Effector CD8-positive, alpha-beta T cell (primary cell): Measurements from ENCODE around the gene ZNF35.
"Not testable (repeated sequence)": the region's sequence is repeated elsewhere in the genome, so short reads cannot be mapped to it uniquely, and the experiment has no call there.

Experiments used
- DNase-seq: peaks from one replicate; lab custom pipeline; 2025; lab: John Stamatoyannopoulos, UW
- total RNA-seq, 4 experiments: gene quantifications; one replicate each; lab custom pipeline; 2026; lab: John Stamatoyannopoulos, UW

ZNF35 gene
- 5.1 to 11.7 (median 11.3) reads per million in 4 experiments for total RNA-seq

GRCh38 chr3:44648564-44649229 lies at the start of gene ZNF35:
Gene ZNF35, plus strand, starts transcription at chr3:44648732. Its CDS starts 2,336 bp downstream, at chr3:44651068.
- DNase-seq: no peak

- DNase-seq: no peak
These were observed 46.8 kb upstream of the ZNF35 start for GRCh38 chr3:44601749-44602148.

GRCh38 chr3:44612678-44613077 lies 35.9 kb upstream of the ZNF35 start:
- DNase-seq: no peak

DNA sequence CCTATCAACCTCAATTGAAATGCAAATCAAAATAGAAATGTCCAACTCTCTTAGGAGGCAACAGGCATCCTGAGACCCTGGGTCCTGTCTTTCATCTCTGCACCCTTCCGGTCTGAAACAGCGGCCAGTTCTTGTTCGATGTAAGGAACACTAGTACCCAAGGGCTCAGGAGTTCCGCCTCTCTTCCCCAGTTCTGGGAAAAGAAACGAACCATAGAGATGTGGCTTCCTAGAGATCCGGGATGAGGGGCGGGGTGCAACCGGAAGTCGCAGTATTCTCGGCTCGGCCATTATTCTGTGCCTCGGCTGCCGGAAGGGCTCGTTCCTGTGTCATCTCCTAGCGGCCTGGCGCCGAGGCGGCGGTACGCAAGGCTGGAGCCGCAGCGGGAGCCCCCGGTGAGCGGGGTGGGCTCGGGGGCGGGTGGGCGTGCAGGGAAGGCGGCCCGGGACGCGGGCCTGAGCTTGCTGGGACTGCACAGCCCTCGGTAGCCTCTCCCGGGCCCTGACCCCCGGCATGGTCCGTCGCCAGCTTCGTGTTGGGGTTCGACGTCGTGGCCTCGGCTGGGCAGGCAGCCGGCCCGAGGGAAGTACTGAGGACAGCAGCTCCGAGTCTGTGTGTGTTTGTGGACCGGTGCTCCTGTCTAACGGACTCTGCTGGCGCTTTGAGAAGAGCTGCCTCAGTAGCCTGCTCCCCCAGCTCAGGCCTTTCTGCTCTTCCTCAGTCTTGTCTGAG lies 23.6 kb upstream of the ZNF35 start, which contains the start of gene ZNF197:
Gene ZNF197, plus strand, starts transcription at position 288 of the 732 bp plus-strand sequence. CDS start 4,119 bp downstream, outside the sequence.
- no peak for DNase-seq

GRCh38 chr3:44628716-44629115 lies 19.8 kb upstream of the ZNF35 start:
- no peak for DNase-seq

DNA sequence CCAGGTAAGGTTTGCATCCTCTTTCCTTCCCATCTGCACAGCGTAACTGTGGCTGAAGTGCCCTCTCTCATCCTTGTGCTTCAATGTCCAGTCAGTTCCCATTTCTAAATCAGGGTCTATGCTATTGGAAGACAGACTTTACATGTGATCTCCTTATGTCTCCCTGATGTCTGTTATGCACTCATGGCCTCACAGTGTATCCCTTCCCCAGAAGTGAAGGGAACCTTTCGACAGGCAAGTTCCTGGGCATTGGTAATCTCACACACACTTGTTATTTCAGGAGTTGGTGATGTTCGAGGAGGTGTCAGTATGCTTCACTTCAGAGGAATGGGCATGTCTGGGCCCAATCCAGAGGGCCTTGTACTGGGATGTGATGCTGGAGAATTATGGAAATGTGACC lies 16.3 kb upstream of the ZNF35 start:
- DNase-seq: no peak

GRCh38 chr3:44642337-44642736 lies 6.2 kb upstream of the ZNF35 start:
- DNase-seq: no peak

- no peak for DNase-seq
These were observed 5.5 kb upstream of the ZNF35 start for GRCh38 chr3:44643024-44643423.

DNA sequence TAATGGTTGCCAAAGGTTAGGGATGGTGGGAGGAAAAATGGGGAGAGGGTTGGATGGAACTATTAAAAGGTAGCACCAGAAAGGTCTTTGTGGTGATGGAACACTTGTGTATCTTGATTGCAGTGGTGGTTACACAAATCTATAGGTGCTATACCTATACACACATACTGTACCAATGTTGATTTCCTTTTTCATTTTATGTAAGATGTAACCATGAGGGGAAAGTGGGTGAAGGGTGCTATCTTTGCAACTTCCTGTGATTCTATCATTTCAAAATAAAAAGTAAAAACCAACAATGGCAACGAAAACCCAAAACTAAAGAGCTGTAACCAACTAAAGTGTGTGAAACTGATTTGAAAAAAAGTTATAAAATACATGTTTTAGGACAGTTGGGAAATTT lies 761 bp upstream of the ZNF35 start:
- no peak for DNase-seq

DNA sequence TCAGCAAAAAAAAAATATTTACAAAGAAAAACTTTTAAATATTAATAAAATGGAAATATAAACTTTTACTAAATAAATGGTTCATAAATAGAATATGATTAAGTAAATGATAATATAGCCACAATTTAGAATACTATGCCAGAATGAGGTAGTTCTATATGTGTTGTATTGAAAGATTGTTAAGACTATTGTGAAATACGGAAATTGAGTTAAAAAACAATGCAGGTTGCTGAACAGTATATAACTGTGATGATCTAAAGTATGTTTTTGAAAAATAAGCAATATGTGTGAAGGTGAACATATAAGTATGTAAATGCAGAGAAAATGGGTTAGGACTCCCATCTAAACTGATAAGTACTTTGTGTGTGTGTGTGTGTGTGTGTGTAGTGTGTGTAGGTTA lies 1.2 kb downstream of the ZNF35 start:
- no peak for DNase-seq

DNA sequence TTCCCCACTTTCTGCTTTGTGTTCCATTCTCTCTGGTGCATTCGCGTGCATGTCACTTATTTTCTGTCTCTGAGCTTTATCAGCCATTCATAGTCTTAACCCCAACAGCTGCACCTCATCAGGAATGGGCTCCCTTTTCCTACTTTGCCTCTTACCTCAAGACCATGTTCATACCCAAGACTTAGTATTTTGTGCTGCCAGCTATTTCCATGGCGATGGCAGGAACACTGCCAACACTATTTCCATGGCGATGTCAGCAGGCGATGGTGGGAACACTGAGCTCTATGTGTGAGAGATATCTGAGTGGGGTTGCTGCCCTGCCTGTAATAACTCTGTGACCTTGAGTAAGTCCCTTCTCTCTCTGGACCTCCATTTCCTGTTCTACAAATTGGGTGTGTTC lies 5.5 kb downstream of the ZNF35 start:
- no peak for DNase-seq

DNA sequence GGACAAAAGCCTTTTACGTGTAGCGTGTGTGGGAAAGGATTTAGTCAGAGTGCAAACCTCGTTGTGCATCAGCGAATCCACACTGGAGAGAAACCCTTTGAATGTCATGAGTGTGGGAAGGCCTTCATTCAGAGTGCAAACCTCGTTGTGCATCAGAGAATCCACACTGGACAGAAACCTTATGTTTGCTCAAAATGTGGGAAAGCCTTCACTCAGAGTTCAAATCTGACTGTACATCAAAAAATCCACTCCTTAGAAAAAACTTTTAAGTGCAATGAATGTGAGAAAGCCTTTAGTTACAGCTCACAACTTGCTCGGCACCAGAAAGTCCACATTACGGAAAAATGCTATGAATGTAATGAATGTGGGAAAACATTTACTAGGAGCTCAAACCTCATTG lies 10.5 kb downstream of the ZNF35 start:
- no peak for DNase-seq

DNA sequence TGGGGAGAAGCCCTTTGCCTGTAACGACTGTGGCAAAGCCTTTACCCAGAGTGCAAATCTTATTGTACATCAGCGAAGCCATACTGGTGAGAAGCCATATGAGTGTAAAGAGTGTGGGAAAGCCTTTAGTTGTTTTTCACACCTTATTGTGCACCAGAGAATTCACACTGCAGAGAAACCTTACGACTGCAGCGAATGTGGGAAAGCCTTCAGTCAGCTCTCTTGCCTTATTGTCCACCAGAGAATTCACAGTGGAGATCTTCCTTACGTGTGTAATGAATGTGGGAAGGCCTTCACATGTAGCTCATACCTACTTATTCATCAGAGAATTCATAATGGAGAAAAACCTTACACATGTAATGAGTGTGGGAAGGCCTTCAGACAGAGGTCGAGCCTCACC lies 10.9 kb downstream of the ZNF35 start:
- DNase-seq: no peak

- no peak for DNase-seq
These were observed 12.7 kb downstream of the ZNF35 start for GRCh38 chr3:44661189-44661588.

DNA sequence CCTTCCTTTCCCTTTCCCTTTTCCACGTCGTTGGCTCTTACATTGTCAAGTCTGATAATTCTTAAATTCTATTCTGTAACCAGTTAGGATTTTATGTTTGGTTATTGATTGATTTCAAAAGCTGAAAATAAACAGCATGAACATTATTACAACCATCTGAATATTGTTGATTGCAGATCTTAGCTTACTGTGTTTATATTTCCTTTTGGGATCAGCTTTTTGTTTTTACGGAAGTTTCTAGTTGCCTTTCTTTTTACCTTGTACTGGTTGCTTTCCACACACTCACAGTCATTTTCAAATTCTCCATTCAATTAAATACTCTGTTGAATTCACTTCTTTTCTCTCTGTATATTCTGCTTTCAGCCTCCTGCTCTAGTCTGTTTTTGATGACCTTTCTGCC lies 16.6 kb downstream of the ZNF35 start:
- no peak for DNase-seq

DNA sequence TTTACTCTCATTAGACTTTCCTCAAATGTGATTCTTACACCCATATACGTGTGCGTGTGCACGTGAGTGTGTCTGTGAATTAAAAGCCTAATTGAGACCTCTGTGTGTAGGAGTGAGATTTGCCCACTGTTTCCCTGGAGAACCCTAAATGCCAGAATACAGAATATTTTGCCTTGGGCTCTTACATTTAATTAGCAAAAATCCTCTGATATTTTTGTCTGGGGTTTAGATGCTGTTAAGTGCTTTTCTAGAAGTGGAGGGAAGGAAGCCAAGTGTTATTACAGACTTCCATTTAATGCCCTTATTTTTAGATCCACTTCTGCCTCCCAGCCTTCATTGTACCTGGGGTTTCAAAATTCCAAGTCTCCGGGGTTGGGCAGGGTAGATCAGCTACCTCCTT lies 17.8 kb downstream of the ZNF35 start:
- no peak for DNase-seq

DNA sequence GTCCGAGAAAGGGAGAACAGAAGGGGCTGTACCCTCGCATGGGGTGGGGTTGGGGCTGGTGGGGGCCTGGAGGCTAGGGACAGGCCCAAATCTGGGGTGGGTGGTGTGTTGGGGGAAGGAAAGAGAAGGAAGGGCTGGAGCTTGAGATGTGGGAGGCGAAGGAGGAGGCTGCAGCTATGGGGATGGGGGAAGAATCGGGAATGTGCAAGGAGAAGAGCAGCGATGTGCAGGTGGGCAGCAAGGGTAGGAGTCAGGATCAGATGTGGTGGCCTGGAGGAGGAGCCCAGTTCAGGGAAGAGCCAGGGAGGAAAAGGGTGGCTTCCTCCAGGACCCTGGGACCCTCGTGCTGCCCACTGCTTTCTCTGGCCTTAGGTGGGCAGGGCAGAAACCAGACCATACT lies 21.2 kb downstream of the ZNF35 start:
- DNase-seq: no peak

- DNase-seq: not testable (repeated sequence)
These were observed 24.9 kb downstream of the ZNF35 start for GRCh38 chr3:44673466-44673865.

DNA sequence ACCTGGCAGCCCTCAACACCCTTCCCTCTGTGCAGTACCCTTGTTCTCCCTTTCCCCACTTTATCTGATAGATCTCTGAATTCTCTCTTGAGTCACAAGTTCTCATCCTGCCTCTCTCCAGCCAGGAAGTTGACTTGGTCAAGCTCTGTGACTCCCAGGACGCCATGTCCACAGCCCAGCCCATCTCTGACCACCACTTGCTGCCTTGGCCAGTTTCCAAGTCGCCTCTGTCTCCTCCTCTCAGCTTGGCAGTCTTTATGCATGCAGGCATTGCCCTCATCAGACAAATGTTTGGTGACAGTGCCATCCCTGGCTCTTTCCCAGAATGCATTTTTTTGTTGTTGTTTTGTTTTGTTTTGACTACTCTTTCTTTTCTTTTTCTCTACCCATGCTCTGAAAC lies 25.7 kb downstream of the ZNF35 start:
- no peak for DNase-seq

DNA sequence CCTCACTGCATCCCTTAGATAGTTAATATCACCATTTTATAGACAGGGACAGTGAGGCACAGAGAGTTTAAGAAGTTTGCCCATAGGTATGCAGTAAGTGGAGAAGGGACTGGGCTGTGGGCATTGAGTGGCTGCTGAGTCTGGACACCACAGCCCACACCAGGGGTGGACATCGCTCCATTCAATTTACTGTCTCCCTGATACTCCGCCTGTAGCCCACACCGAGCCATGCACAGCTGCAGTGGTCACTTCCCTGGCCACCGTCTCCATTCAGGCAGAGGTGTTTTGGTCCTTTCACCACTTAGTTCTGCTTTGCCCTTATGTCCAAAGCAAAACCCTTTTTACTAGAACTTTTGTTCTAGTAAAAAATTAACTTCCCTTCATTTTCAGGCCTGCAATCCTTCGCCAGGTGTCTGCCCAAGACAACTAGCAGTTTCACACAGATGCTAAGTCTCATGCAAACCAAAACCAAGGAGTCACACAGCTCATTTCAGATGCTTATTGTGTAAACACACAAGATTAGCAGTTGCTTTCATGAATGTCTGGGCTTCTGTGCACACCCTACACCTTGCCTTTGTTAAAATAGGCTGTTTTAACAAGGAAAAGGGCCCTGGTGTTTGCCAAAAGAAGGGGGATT lies 30.1 kb downstream of the ZNF35 start:
- DNase-seq: no peak

DNA sequence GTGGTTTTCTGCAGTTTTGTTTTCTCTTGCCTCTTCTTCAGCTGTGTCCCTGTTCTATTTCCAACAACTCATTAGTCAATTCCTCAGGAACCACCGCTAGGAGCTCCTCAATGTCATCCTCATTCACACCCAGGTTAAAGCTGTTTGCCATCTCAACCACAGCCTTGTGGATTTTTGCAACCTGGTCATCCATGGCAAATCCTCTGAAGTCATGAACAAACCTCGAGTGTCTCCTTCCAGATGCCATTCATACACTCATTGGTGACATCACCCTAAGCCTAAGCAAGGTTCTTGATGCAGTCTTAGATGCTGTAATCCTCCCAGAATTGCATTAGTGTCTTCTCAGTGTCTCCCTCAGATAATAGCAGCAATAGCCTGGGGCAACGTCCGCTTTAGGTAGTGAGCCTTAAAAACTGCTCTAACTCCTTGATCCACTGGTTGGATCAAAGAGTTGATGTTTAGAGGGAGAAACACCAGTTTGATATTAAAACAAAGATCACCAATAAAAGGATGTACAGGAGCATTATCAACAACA lies 32.5 kb downstream of the ZNF35 start:
- no peak for DNase-seq

GRCh38 chr3:44682182-44682896 lies 33.8 kb downstream of the ZNF35 start:
- DNase-seq: no peak
